Stimulated activated CD4-positive, alpha-beta T cell treated with anti-CD3 and anti-CD28 coated beads, Interleukin-4, amount 100 ng/mL, for 1 hour (primary cell): ENCODE results near the gene NTN1.

Experiments used
- DNase-seq: peaks from one replicate; pipeline ENCODE4 v3.0.0-alpha.2; 2020

The NTN1 gene

GRCh38 chr17:9038380-9038779 lies 17.1 kb downstream of the NTN1 start:
- no peak for DNase-seq

GRCh38 chr17:9044772-9045463 lies 23.6 kb downstream of the NTN1 start:
- DNase-seq = no peak

- DNase-seq = no peak
Measured at GRCh38 chr17:9050801-9051401, 29.6 kb downstream of the NTN1 start.

DNA sequence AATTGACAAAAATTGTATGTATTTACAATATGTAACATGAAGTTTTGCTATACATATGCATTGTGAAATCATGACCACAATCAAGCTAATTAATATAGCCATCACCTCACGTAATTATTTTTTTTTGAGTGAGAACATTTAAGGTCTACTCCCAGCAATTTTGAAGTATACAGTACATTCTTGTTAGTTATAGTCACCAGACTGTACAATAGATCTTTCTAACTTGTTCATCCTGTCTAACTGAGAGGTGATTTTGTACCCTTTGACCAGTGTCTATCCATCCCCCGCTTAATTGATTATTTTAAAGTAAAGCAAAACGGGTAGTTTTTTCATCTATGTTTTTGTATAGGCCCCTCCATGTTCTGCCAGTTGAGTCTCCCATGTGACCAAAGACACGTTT lies 30.3 kb downstream of the NTN1 start:
- no peak for DNase-seq

DNA sequence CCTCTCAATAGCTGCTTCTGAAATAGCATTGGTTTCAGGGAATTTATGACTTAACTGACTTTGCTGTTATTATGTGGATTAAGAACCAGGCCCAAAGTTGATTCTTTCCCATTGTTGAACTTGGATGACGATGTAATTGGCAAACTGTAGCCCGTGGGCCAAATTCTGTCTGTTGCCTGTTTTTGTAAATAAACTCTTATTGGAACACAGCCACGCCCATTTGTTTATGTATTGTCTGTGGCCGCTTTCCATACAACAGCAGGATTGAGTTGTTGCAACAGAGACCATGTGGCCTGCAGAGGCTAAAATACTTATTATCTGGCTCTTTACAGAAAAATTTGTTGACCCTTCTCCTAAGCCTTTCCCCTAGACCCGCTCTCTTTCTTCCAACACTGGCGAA lies 31.6 kb downstream of the NTN1 start:
- no peak for DNase-seq

- DNase-seq = no peak
Measured at GRCh38 chr17:9053406-9053805, 32.1 kb downstream of the NTN1 start.

DNA sequence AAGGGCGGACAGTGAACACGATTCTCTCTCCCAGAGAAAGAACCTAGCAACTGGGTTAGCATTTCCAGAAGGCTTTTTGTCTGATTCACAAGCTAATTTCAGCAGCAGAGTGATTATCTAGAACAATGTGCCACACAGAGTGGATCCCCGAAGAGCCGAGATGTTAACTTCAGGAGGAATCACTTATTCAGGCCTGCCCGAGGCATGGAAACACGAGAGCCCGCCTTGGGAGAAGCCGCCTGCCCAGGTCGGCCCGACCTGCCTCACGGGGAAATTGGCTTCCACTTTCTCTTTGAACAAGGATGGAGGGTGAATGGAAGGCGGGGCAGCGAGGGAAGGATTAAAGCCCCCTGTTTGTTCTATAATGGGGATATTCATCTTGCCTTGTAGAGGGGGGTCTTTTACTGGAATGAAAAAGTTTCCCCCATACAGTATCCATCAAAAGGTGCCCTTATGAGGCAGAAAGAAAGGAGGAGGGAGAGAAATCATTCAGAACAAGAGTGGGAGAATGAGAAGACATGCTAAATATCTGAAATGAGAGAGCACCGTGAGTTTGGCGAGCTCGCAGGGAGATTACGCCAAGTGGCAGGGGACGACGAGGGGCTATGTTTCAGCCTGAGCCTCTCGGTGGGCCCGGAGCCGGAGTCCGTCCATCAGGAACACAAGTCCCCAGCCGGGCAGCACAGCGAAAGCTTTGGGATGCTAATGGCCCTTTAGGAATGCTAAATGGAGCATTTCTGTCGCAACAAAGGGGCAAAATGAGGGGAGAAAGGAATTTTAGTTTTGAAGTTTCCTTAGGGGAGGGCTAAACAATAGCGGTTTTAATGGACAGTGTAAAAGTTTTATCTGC lies 33.0 kb downstream of the NTN1 start:
- DNase-seq = no peak

- DNase-seq = no peak
Measured at GRCh38 chr17:9055281-9055680, 34.0 kb downstream of the NTN1 start.

DNA sequence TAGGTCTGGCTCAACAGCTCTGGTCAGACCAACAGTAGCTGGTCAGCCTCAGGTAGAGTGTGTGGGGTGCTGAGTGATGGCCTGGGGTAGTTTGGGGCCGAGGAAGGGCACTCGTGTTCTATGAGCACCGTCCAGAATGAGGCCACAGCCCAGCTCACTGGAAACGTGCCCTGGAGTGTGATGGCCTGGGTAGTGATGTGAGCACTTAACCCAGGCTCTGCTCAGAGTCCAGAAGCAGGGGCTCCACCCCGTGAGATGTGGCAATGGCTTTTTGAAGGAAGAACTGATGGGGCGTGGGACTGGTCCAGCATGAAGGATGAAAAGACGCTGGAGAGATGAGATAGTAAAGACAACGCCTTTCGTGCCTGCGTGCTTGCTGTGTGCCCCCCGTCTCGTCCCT lies 35.3 kb downstream of the NTN1 start:
- no peak for DNase-seq

DNA sequence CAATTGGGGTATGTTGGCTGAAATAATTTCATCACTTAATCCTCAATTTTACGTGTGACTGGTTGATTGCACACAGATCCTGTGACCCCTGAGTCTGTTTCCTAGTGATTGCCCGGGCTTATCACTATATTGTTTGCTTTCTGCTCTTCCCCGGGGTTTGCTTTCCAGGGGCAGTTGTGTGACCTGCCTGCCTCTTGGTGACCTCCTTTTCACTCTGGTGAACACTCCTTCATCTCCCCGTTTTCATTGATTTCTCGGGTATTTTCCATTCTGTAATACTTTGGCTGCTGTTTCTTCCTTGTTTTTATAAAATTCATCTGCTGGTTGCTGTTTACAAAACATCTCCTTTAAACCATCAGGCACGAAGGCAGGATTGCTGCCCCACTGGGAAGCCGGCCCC lies 36.0 kb downstream of the NTN1 start:
- no peak for DNase-seq

GRCh38 chr17:9062399-9062902 lies 41.1 kb downstream of the NTN1 start:
- no peak for DNase-seq

DNA sequence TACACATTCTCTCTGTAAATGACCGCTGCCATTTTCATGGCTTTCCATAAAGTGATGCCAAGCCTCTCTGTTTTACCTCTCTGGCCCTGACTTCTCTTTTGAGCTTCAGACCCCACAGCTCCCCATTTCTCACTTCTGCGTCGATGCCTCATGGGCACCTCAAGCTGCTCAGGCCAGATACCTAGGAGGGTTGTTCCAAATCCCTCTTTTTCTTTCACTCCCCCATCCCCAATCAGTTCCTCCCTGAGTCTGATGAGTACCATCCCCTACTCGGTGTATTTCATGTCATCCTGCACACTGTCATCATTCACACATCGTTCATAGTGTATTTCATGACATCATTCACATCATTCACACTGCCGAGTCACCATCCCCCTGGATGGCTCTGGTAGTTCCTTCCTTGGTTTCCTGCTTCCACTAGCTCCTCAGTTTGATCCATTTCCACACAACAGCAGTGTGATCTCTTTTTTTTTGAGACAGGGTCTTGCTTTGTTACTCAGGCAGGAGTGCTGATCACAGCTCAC lies 43.1 kb downstream of the NTN1 start:
- DNase-seq = no peak

- DNase-seq = no peak
Measured at GRCh38 chr17:9071016-9071415, 49.7 kb downstream of the NTN1 start.

DNA sequence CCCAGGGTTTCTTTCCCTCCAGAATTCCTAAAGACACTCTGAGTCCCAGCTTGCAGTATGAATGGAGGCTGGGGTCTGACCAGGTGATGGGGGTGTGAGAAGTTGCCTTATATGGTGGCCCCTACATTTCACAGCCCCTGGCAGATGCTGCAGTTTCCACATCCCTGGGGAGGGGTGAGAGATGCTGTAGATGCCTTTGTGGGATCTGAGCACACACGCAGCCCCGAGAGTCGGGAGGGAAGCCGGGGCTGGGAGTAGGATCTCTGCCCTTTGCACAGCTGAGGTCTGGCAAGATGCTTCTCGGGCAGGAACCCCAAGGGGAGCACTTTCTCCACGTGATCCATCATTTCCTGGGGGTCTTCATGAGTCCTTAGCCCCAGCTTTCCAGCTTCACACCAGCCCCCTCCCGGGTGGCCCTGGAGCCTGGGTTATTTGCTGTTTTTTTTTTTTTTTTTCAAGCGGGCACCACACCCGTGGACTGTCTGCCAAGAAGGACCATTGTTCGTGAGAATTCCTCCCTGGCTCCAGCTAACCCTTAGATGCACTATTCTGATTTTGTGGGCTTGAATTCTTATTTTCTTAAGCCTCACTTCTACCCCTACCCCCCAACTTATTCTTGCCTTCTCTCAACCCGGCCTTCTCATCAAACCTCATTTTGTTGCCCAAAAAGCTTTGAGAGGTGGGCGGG lies 50.6 kb downstream of the NTN1 start:
- no peak for DNase-seq

- no peak for DNase-seq
Measured at GRCh38 chr17:9072696-9073339, 51.5 kb downstream of the NTN1 start.

GRCh38 chr17:9074131-9074530 lies 52.8 kb downstream of the NTN1 start:
- DNase-seq = no peak

- DNase-seq = no peak
Measured at GRCh38 chr17:9079461-9080103, 58.3 kb downstream of the NTN1 start.

GRCh38 chr17:9080296-9080914 lies 59.1 kb downstream of the NTN1 start:
- DNase-seq = no peak

GRCh38 chr17:9080983-9081382 lies 59.7 kb downstream of the NTN1 start:
- no peak for DNase-seq

GRCh38 chr17:9086577-9086976 lies 65.3 kb downstream of the NTN1 start:
- no peak for DNase-seq

- DNase-seq = no peak
Measured at GRCh38 chr17:9087921-9088320, 66.6 kb downstream of the NTN1 start.
